Panc1 (cell line): ENCODE measurements around the gene FRMD4A. TPM values are rescaled to one million over a fixed set of nuclear protein-coding genes. Genes with fewer than 3 reads are reported as not detected.

Experiments used
- ATAC-seq: fragments of 200-7000 bp; cut with Tn5 transposase; 2 replicates; pipeline ENCODE4 v1.9.1; 2020; ENCODE audit warnings: mild to moderate bottlenecking, moderate library complexity
- BruUV-seq: library from RNA; stranded (reverse); fragments of 400-500 nt; replicated peaks from 2 replicates; lab custom pipeline; 2021; lab: Mats Ljungman, UMichigan
- CTCF ChIA-PET: fragments of 300-600 bp; sonication (Branson Sonifier 250); formaldehyde crosslinking; loops from one replicate; lab custom pipeline; 2022; ENCODE audit warnings: antibody characterized with exemption; lab: Charles Lee
- POLR2A ChIA-PET: fragments of 300-600 bp; sonication (Branson Sonifier 250); formaldehyde crosslinking; loops from one replicate; lab custom pipeline; 2022; ENCODE audit warnings: antibody characterized with exemption; lab: Charles Lee
- DNase-seq: peaks from one replicate; pipeline ENCODE4 v3.0.0-alpha.2; 2010; ENCODE audit warnings: low read depth, low spot score
- H3K27ac ChIP-seq: 2 replicates; pipeline ENCODE4 v1.5.1; 2011; ENCODE audit warnings: mild to moderate bottlenecking, low read length, inconsistent platforms
- H3K27me3 ChIP-seq: fragments of 200-500 bp; sonication (Bioruptor generic); 2 replicates; pipeline ENCODE4 v1.6.0; 2014; ENCODE audit warnings: low read length, inconsistent platforms; ENCODE audit not compliant: control insufficient read depth, insufficient read depth
- H3K36me3 ChIP-seq: fragments of 200-500 bp; sonication (Bioruptor generic); 2 replicates; pipeline ENCODE4 v1.5.1; 2014; ENCODE audit warnings: inconsistent platforms, mild to moderate bottlenecking, low read length, moderate library complexity; ENCODE audit not compliant: control insufficient read depth, insufficient read depth
- H3K4me1 ChIP-seq: 2 replicates; pipeline ENCODE4 v1.5.1; 2011; ENCODE audit warnings: inconsistent platforms, mild to moderate bottlenecking, low read length, moderate library complexity; ENCODE audit not compliant: control insufficient read depth, insufficient read depth
- H3K4me3 ChIP-seq, 2 experiments: 2 replicates each; pipeline ENCODE4 v1.5.1; 2011 to 2012; ENCODE audit warnings: low read depth in 2 of 2, low read length in 2 of 2, mild to moderate bottlenecking in 2 of 2, inconsistent platforms in 1 of 2, moderate library complexity in 1 of 2
- H3K9me3 ChIP-seq: fragments of 200-500 bp; sonication (Bioruptor generic); 2 replicates; pipeline ENCODE4 v1.5.1; 2014; ENCODE audit warnings: low read depth, mild to moderate bottlenecking, inconsistent platforms, low read length, moderate library complexity; ENCODE audit not compliant: control insufficient read depth, insufficient read depth
- CTCF ChIP-seq: fragments of 450-650 bp; IDR thresholded peaks from 2 replicates; pipeline ENCODE4 v1.5.1; 2017; ENCODE audit warnings: mild to moderate bottlenecking
- POLR2AphosphoS5 ChIP-seq: IDR thresholded peaks from 2 replicates; pipeline ENCODE4 v1.6.1; 2012; ENCODE audit warnings: mild to moderate bottlenecking, low read depth, low read length, moderate library complexity
- REST ChIP-seq, 2 experiments: IDR thresholded peaks; 2 replicates each; pipeline ENCODE4 v1.6.1; 2011 to 2012; ENCODE audit warnings: low read depth in 2 of 2, control low read depth in 1 of 2, low read length in 1 of 2, mild to moderate bottlenecking in 1 of 2, moderate library complexity in 1 of 2; ENCODE audit not compliant: insufficient read depth in 1 of 2
- SIN3A ChIP-seq: IDR thresholded peaks from 2 replicates; pipeline ENCODE4 v1.6.1; 2012; ENCODE audit warnings: low read depth, mild to moderate bottlenecking, low read length, moderate library complexity, borderline replicate concordance; ENCODE audit not compliant: insufficient read depth
- TCF7L2 ChIP-seq: IDR thresholded peaks from 2 replicates; pipeline ENCODE4 v1.6.1; 2011; ENCODE audit warnings: mild to moderate bottlenecking, low read depth, low read length, inconsistent platforms
- in situ Hi-C: cut with HindIII; loops from 2 replicates; pipeline ENCODE4 v1.10.0; 2016; ENCODE audit warnings: low sequenced_read_pairs, low pct_unique_long_range_greater_than_20kb
- intact Hi-C: fragments of 100-400 bp; cut with micrococcal nuclease; formaldehyde crosslinking; loops from one replicate; pipeline ENCODE4 v1.10.0; 2022; ENCODE audit not compliant: unreplicated experiment
- total RNA-seq: library from RNA; stranded (reverse); gene quantifications from one replicate; pipeline ENCODE4 v1.2.1, GENCODE V29; 2021; ENCODE audit not compliant: unreplicated experiment

FRMD4A gene
- total RNA-seq, 1 experiment from 2014 or later, result 7.1 TPM

GRCh38 chr10:14336736-14337135, 6.0 kb upstream of the FRMD4A start:
- Histone ChIP-seq H3K36me3 (no peaks in the 10 kb centered on the region), H3K9me3 (no peaks in the 10 kb centered on the region), H3K27ac (no peak overlapping the region), H3K4me3 (no peak overlapping the region), H3K27me3 (peaks cover 3% of the 10 kb centered on the region), H3K4me1 (no peaks in the 10 kb centered on the region)
- BruUV-seq, result no TSS peak
- TF ChIP-seq REST (IDR thresholded peaks at IDR 0.05; ENCODE audit: insufficient read depth in 1 of 2, low read depth in 2 of 2, low read length in 1 of 2), result no peak
- TF ChIP-seq SIN3A, result no peak
- no peak for ATAC-seq
- CTCF ChIA-PET, result no interaction called here
- in situ Hi-C loops (no loop called here), intact Hi-C loops (no loop called here)
- POLR2A ChIA-PET, result no interaction called here
- no peak for DNase-seq

- Histone ChIP-seq H3K9me3 (no peaks in the 10 kb centered on the region), H3K4me1 (no peaks in the 10 kb centered on the region), H3K27ac (no peak overlapping the region), H3K36me3 (no peaks in the 10 kb centered on the region), H3K4me3 (no peak overlapping the region), H3K27me3 (peaks cover 3% of the 10 kb centered on the region)
- intact Hi-C loops (no loop called here), in situ Hi-C loops (no loop called here)
- no TSS peak for BruUV-seq
- no peak for DNase-seq
- POLR2A ChIA-PET, result no interaction called here
- TF ChIP-seq TCF7L2 (no peak), REST (IDR thresholded peaks at IDR 0.05; ENCODE audit: insufficient read depth in 1 of 2, low read depth in 2 of 2, low read length in 1 of 2) (no peak), CTCF (no peak), POLR2AphosphoS5 (no peak), SIN3A (no peak)
- CTCF ChIA-PET, result no interaction called here
- no peak for ATAC-seq
These were observed 4.0 kb upstream of the FRMD4A start for GRCh38 chr10:14334771-14335170.
